MCF 10A (cell line): ENCODE measurements around the gene ZNF444. TPM values are rescaled to one million over a fixed set of nuclear protein-coding genes. Genes with fewer than 3 reads are reported as not detected.
"Not testable (repeated sequence)": the region's sequence is repeated elsewhere in the genome, so short reads cannot be mapped to it uniquely, and the experiment has no call there.

Experiments
- BruUV-seq: library from RNA; stranded (reverse); fragments of 400-500 nt; replicated peaks from 2 replicates; lab custom pipeline; 2021; lab: Mats Ljungman, UMichigan
- CTCF ChIA-PET: fragments of 300-600 bp; sonication (Branson Sonifier 250); formaldehyde crosslinking; extraction: SDS; loops from one replicate; lab custom pipeline; 2021; ENCODE audit warnings: antibody characterized with exemption, inconsistent platforms; lab: Yijun Ruan, JAX
- POLR2A ChIA-PET: fragments of 300-600, 350-650 bp; sonication (Branson Sonifier 250); formaldehyde crosslinking; extraction: SDS; loops from one replicate; lab custom pipeline; 2020; ENCODE audit warnings: antibody characterized with exemption, inconsistent platforms; lab: Yijun Ruan, JAX
- DNase-seq: peaks from one replicate; pipeline ENCODE4 v3.0.0-alpha.2; 2018; ENCODE audit not compliant: unreplicated experiment
- H3K27ac Mint-ChIP-seq: one replicate; pipeline ENCODE4 v1.8.0; 2022; ENCODE audit warnings: mild to moderate bottlenecking, low read depth, mixed read lengths; ENCODE audit not compliant: unreplicated experiment
- H3K27me3 Mint-ChIP-seq: one replicate; pipeline ENCODE4 v1.8.0; 2022; ENCODE audit warnings: mixed read lengths; ENCODE audit not compliant: insufficient read depth, unreplicated experiment
- H3K36me3 Mint-ChIP-seq: one replicate; pipeline ENCODE4 v1.8.0; 2022; ENCODE audit warnings: mild to moderate bottlenecking, moderate library complexity, mixed read lengths; ENCODE audit not compliant: insufficient read depth, unreplicated experiment
- H3K4me1 Mint-ChIP-seq: one replicate; pipeline ENCODE4 v1.8.0; 2022; ENCODE audit warnings: mixed read lengths; ENCODE audit not compliant: insufficient read depth, unreplicated experiment
- H3K4me3 Mint-ChIP-seq: one replicate; pipeline ENCODE4 v1.8.0; 2022; ENCODE audit warnings: mild to moderate bottlenecking, moderate library complexity, mixed read lengths; ENCODE audit not compliant: unreplicated experiment
- H3K9me3 Mint-ChIP-seq: one replicate; pipeline ENCODE4 v1.8.0; 2022; ENCODE audit warnings: mixed read lengths; ENCODE audit not compliant: unreplicated experiment
- intact Hi-C: fragments of 100-400 bp; cut with micrococcal nuclease; formaldehyde crosslinking; loops from 2 replicates; pipeline ENCODE4 v1.14.1; 2022
- total RNA-seq: library from RNA; stranded (reverse); gene quantifications from 2 replicates; pipeline ENCODE4 v1.2.3, GENCODE V29; 2022
- TF ChIP-seq, protein P1 (sequence below): fragments of 200-600 bp; IDR thresholded peaks from one replicate; pipeline ENCODE4 v1.8.0; 2022; ENCODE audit warnings: antibody characterized with exemption, mild to moderate bottlenecking; ENCODE audit not compliant: unreplicated experiment

The ZNF444 gene
- total RNA-seq, 1 experiment from 2014 or later, result 26.6 TPM

DNA sequence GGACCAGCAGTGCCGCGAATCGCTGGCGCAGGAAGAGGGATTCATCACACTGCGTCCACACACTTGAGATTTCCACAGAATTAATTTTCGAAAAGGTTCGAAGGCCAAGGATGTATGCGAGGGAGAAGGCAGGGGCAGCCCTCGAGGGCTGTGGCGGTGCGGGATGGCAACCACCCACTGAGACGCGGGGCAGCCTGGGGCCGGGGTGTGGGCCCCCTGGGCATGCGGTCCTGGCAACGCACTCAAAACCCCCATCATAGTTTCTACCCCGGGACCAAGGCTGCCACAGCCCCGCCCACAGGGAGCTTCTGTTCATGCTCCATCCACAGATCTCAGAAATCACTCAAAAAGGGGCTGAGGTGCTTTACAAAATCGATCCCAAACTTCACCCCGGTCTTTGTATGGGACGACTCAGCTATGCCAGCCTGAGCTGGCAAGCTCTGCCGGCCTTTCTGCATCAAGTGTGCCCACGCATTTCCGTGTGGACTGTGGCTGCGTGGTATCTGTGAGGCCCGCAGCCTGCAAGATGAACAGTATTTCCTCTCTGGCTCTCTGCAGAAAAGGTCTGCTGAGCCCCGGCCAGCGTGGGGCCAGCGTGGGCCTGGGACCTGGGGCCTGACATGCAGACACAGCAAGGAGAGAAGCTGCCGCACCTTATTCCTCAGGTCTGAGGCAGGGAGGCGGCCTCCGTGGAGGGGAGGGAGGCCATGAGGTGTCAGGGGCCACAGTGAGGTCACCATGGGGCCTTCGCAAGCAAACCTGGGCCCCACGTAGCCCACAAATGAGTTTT, 39.1 kb upstream of the ZNF444 start:
- Mint-ChIP-seq H3K36me3 (peaks cover 35% of the 10 kb centered on the region), H3K4me3 (no peak overlapping the region), H3K4me1 (peaks cover 7% of the 10 kb centered on the region), H3K27me3 (no peaks in the 10 kb centered on the region), H3K27ac (no peak overlapping the region), H3K9me3 (no peaks in the 10 kb centered on the region)
- TF ChIP-seq, protein P1, sequence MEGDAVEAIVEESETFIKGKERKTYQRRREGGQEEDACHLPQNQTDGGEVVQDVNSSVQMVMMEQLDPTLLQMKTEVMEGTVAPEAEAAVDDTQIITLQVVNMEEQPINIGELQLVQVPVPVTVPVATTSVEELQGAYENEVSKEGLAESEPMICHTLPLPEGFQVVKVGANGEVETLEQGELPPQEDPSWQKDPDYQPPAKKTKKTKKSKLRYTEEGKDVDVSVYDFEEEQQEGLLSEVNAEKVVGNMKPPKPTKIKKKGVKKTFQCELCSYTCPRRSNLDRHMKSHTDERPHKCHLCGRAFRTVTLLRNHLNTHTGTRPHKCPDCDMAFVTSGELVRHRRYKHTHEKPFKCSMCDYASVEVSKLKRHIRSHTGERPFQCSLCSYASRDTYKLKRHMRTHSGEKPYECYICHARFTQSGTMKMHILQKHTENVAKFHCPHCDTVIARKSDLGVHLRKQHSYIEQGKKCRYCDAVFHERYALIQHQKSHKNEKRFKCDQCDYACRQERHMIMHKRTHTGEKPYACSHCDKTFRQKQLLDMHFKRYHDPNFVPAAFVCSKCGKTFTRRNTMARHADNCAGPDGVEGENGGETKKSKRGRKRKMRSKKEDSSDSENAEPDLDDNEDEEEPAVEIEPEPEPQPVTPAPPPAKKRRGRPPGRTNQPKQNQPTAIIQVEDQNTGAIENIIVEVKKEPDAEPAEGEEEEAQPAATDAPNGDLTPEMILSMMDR, result no peak
- no peak for DNase-seq
- no TSS peak for BruUV-seq
- intact Hi-C loops, result no loop called here
- POLR2A ChIA-PET, result interaction anchor here (0.6 kb wide), 1 partner anchor 9 kb away, joined by 4 read pairs; no protein-coding TSS in a partner anchor
- CTCF ChIA-PET, result interaction anchor here (0.6 to 1.5 kb wide), 4 partner anchors 21 to 799 kb away, joined by 3 to 4 read pairs (median 4); no protein-coding TSS in a partner anchor

DNA sequence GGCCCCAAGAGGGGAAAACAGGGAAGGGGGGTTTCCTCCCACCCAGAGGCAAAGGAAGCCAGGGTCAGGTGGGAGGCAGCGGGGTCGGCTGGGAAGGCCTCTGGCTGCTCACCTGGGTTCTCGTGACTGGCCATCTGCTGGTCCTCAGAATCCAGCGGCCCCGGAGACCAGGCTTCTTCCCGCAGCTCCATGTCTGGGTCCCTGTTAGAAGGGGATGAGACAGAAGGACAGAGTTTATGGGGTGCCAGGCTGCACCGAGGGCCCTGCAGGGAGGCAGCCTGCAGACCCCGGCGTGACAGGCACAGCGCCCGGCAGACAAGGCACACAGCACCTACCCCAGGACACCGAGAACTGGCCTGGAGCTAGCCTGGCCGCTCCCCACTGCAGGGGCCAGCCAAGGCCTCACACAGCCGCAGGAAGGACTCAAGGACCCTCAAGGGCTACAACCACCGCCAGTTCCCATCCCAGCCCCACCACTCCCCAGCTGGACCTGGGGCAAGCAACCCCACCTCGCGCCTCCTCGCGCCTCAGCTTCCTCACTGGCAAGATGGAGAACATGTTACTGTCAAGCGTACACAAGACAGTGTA, 38.0 kb upstream of the ZNF444 start:
- Mint-ChIP-seq H3K9me3 (no peaks in the 10 kb centered on the region), H3K4me3 (no peak overlapping the region), H3K27ac (no peak overlapping the region), H3K4me1 (peaks cover 7% of the 10 kb centered on the region), H3K27me3 (no peaks in the 10 kb centered on the region), H3K36me3 (peaks cover 31% of the 10 kb centered on the region)
- intact Hi-C loops, result no loop called here
- TF ChIP-seq, protein P1, result no peak
- no TSS peak for BruUV-seq
- DNase-seq, result no peak
- ChIA-PET POLR2A (no interaction called here), CTCF (interaction anchor here (0.7 to 1.3 kb wide), 2 partner anchors 37 to 435 kb away, joined by 4 read pairs; no protein-coding TSS in a partner anchor)

DNA sequence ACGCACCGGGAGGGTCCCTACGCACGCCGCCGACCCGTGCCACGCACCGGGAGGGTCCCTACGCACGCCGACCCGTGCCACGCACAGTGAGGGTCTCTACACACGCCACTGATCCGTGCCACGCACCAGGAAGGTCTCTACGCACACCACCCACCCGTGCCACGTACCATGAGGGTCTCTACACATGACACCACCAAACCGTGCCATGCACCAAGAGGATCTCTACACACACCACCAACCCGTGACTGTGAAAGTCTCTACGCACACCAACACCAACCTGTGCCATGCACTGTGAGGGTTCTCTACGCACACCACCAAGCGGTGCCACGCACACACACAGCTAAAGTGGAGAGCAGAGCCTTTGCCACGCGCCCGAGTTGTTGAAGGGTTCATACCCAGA, 36.7 kb upstream of the ZNF444 start:
- H3K9me3 Mint-ChIP-seq, result no peaks in the 10 kb centered on the region
- CTCF ChIA-PET, result interaction anchor here (0.6 to 2.3 kb wide), 5 partner anchors 8 to 1054 kb away, joined by 3 to 18 read pairs (median 4); no protein-coding TSS in a partner anchor
- H3K27me3 Mint-ChIP-seq, result no peaks in the 10 kb centered on the region
- no peak for DNase-seq
- POLR2A ChIA-PET, result no interaction called here
- no TSS peak for BruUV-seq
- TF ChIP-seq, protein P1, result no peak
- peaks cover 25% of the 10 kb centered on the region for H3K36me3 Mint-ChIP-seq
- no peak overlapping the region for H3K4me3 Mint-ChIP-seq
- intact Hi-C loops, result no loop called here
- no peak overlapping the region for H3K27ac Mint-ChIP-seq
- H3K4me1 Mint-ChIP-seq, result peaks cover 7% of the 10 kb centered on the region

DNA sequence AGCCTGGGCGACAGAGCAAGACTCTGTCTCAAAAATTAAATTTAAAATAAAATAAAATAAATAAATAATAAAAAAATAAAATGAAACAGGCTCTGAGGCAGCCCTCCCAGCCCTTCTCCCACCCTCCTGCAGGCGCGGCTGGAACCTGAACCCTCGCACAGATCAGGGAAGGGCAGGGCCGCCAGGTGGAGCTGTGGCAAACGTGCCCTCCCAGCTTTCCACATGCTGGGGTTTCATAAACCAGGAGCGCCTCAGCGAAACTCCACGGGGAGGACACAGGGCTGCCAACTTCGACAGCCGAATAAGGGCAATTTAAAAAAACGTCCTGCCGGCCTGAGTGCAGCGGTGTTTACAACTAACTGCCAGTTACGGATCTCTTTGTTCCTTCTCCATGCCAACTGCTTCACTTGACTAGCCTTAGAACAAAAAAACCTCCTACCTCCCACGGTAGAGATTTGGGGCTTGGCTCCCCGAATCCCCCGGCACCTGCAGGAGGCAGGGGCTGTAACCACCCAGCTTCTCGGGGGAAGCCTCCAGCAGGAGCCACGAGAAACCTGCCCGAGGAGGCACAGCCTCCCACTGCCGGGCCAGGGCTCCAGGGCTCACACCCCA, 35.9 kb upstream of the ZNF444 start:
- no TSS peak for BruUV-seq
- TF ChIP-seq, protein P1, result peak; percentile 72
- Mint-ChIP-seq H3K27ac (peak overlapping the region; percentile 67), H3K4me3 (peak overlapping the region; percentile 19), H3K4me1 (peaks cover 7% of the 10 kb centered on the region), H3K9me3 (no peaks in the 10 kb centered on the region), H3K36me3 (peaks cover 23% of the 10 kb centered on the region), H3K27me3 (no peaks in the 10 kb centered on the region)
- ChIA-PET POLR2A (interaction anchor here (1.0 to 1.4 kb wide), 2 partner anchors 14 to 15 kb away, joined by 3 read pairs; no protein-coding TSS in a partner anchor), CTCF (interaction anchor here (0.6 to 2.3 kb wide), 16 partner anchors 9 to 1599 kb away, joined by 3 to 18 read pairs (median 4); no protein-coding TSS in a partner anchor)
- DNase-seq, result peak; percentile 77
- intact Hi-C loops, result no loop called here

DNA sequence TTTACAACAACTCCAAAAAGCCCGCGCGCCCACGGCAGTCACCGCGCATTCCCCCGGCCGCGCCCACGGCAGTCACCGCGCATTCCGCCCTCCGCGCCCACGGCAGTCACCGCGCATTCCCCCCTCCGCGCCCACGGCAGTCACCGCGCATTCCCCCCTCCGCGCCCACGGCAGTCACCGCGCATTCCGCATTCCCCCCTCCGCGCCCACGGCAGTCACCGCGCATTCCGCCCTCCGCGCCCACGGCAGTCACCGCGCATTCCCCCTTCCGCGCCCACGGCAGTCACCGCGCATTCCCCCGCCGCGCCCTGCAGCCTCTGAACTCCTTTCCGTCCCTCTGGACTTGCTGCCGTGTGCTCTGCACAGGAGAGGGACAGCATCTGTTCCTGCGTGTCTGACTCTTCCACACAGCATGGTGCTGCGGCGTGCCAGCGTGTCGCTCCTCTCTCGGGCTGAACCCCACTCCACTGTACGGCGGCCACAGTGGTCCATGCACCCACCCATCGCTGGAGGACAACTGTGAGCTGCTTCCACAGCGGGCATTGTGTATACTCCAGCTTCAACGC, 35.2 kb upstream of the ZNF444 start:
- CTCF ChIA-PET, result interaction anchor here (0.9 to 2.3 kb wide), 9 partner anchors 10 to 148 kb away, joined by 3 to 18 read pairs (median 4); no protein-coding TSS in a partner anchor
- H3K4me1 Mint-ChIP-seq, H3K9me3 Mint-ChIP-seq, DNase-seq, BruUV-seq, intact Hi-C loops, H3K27me3 Mint-ChIP-seq: not testable (repeated sequence)
- Mint-ChIP-seq H3K4me3 (peak overlapping the region; percentile 19), H3K36me3 (peaks cover 23% of the 10 kb centered on the region), H3K27ac (peak overlapping the region; percentile 67)
- POLR2A ChIA-PET, result interaction anchor here (0.6 to 1.4 kb wide), 3 partner anchors 14 to 146 kb away, joined by 3 read pairs; no protein-coding TSS in a partner anchor
